Measurements from ENCODE around the gene SEC16A. TPM values are rescaled to one million over a fixed set of nuclear protein-coding genes. Genes with fewer than 3 reads are reported as not detected.

The SEC16A gene
- total RNA-seq, 1 donor from 2014 or later = 89.9 TPM

DNA sequence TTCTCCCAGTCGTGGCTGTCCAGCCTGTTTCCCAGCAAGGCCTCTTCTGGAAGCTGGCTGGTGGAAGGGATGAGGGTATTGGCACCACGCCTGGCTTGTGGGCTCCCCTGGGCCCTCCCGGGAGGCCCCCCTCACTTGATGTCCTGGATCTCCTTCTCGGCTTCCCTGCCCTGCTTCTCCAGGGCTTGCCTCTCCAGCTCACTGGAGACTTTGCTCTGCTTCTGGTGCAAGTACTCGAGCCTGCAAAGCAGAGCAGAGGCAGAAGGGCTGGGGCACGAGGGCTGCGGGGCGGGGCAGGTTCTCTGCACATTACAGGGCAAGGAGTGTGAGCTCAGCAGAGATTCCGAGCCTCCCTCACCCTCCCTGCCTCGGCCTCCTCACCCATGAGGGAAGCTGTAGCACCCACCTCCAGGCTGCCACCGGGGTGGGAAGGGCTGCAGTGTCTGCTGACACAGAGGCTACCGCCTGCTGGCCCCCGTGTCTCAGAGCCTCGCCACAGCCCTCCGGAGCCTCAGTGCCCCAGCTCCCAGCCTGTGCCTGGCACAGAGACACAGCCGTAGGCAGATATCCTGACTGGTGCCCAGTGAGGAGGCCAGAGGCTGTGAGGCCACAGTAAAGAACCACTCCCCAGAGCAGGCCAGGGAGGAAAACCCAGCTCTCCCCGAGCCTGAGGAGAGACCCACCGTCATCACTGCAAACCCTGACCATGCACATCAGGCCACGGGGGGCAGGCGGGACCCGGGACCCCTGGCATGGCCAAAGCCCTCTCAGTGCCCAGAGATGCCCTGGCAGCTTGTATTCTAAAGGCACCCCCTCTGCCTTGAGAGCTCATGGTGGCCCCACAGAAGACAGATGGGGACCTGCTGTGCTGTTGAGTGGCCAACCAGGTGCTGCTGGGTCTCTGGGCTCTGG lies 90.0 kb downstream of the SEC16A start:
- no peak overlapping the region for H3K4me3 Mint-ChIP-seq
- TF ChIP-seq, protein P1, sequence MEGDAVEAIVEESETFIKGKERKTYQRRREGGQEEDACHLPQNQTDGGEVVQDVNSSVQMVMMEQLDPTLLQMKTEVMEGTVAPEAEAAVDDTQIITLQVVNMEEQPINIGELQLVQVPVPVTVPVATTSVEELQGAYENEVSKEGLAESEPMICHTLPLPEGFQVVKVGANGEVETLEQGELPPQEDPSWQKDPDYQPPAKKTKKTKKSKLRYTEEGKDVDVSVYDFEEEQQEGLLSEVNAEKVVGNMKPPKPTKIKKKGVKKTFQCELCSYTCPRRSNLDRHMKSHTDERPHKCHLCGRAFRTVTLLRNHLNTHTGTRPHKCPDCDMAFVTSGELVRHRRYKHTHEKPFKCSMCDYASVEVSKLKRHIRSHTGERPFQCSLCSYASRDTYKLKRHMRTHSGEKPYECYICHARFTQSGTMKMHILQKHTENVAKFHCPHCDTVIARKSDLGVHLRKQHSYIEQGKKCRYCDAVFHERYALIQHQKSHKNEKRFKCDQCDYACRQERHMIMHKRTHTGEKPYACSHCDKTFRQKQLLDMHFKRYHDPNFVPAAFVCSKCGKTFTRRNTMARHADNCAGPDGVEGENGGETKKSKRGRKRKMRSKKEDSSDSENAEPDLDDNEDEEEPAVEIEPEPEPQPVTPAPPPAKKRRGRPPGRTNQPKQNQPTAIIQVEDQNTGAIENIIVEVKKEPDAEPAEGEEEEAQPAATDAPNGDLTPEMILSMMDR (IDR thresholded peaks at IDR 0.05; ENCODE audit: unreplicated experiment) = no peak
- no peak overlapping the region for H3K27ac Mint-ChIP-seq
- H3K9me3 Mint-ChIP-seq = no peaks in the 10 kb centered on the region
- DNase-seq (ENCODE audit: low spot score in 2 of 2, unreplicated experiment in 2 of 2) = no peak
- no peaks in the 10 kb centered on the region for H3K27me3 Mint-ChIP-seq (ENCODE audit: low read depth)
- H3K4me1 Mint-ChIP-seq = no peaks in the 10 kb centered on the region
- peaks cover 21% of the 10 kb centered on the region for H3K36me3 Mint-ChIP-seq

DNA sequence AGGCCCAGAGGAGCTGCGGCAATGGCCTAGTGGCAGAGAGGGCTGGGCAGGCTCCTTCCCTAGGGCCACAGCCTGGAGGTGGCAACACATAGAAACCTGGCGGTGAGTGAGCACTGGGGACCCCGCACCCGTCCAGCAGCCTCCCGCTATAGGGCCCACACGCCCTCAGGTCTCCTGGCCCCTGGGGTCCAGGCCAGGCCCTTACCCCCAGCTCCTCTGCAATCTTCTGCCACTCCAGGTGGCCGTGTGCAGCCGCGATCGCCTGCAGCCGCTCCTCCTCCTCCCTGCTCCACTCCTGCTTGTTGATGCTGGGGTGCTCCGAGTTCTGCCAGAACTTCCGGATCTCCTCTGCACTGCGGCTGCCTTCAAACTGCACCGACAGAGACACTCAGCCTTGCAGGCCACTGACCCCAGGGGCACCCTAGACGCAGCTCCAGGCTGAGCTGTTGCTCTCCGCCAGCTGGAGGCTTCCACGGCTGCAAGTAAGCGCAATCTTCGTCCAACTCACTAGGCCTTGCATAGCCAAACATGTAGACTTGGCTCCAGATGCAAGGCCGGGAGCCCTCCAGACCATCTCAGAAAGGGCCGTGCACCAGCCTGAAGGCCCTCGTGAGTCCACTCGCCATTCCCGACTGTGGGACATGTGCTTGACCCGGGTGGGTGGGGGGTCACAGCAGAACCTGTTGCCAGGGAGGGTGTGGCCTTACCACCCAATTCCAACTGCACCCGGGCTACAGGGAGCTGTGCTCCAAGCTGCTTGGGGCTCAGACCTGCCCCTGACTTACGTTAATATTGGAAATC lies 90.9 kb downstream of the SEC16A start:
- Mint-ChIP-seq H3K27me3 (ENCODE audit: low read depth) (no peaks in the 10 kb centered on the region), H3K4me3 (no peak overlapping the region), H3K36me3 (peaks cover 26% of the 10 kb centered on the region), H3K9me3 (no peaks in the 10 kb centered on the region), H3K27ac (no peak overlapping the region), H3K4me1 (no peaks in the 10 kb centered on the region)
- TF ChIP-seq, protein P1 (IDR thresholded peaks at IDR 0.05; ENCODE audit: unreplicated experiment) = no peak
- no peak for DNase-seq (ENCODE audit: low spot score in 2 of 2, unreplicated experiment in 2 of 2)

Small RNA genes lying within 50 kb of the gene (microRNA-seq; reads per million reads assigned to microRNA genes)
- 0.88 reads per million for gene MIR4673

Other genes starting within 250 kb of the SEC16A start
- 16.8 to 17.0 TPM (median 17.0 TPM) in 3 replicates for gene QSOX2, start 237.2 kb downstream of the SEC16A start, total RNA-seq
- gene CCDC187, start 178.9 kb downstream of the SEC16A start, total RNA-seq = 0.42 to 0.54 TPM (median 0.47 TPM) in 3 replicates
- gene GPSM1, start 155.5 kb downstream of the SEC16A start, total RNA-seq = 98.6 to 103 TPM (median 102 TPM) in 3 replicates
- 11.8 to 14.7 TPM (median 13.0 TPM) in 3 replicates for gene DNLZ, start 119.3 kb downstream of the SEC16A start, total RNA-seq
- 3.6 to 4.9 TPM (median 4.0 TPM) in 3 replicates for gene CARD9, start 109.4 kb downstream of the SEC16A start, total RNA-seq
- 18.2 to 19.3 TPM (median 18.2 TPM) in 3 replicates for gene SNAPC4, start 82.9 kb downstream of the SEC16A start, total RNA-seq
- 67.3 to 72.1 TPM (median 71.9 TPM) in 3 replicates for gene ENTR1, start 72.4 kb downstream of the SEC16A start, total RNA-seq
- 72.2 to 74.6 TPM (median 72.7 TPM) in 3 replicates for gene PMPCA, start 72.4 kb downstream of the SEC16A start, total RNA-seq
- gene INPP5E, start 43.2 kb downstream of the SEC16A start, total RNA-seq = 22.1 to 24.6 TPM (median 23.3 TPM) in 3 replicates
- 104 to 107 TPM (median 104 TPM) in 3 replicates for gene NOTCH1, start 63.0 kb upstream of the SEC16A start, total RNA-seq
- 35.6 to 39.3 TPM (median 38.2 TPM) in 3 replicates for gene EGFL7, start 179.9 kb upstream of the SEC16A start, total RNA-seq
- 32.8 to 36.1 TPM (median 34.9 TPM) in 3 replicates for gene AGPAT2, start 204.4 kb upstream of the SEC16A start, total RNA-seq
- gene DIPK1B, start 229.5 kb upstream of the SEC16A start, total RNA-seq = 56.2 to 60.5 TPM (median 58.1 TPM) in 3 replicates

Data from mesothelial cell of epicardium (in vitro differentiated cells).